Lower leg skin (tissue), 4 donors: ENCODE data around the gene SLC8A1. TPM values are rescaled to one million over a fixed set of nuclear protein-coding genes. Genes with fewer than 3 reads are reported as not detected.

ENCODE experiments used
- DNase-seq, 2 donors: peaks; one replicate each; pipeline ENCODE4 v3.0.0-alpha.2; 2019; ENCODE audit warnings: low spot score in 2 of 2
- H3K4me3 ChIP-seq: fragments of 200-600 bp; sonication (generic); 2 replicates; pipeline ENCODE4 v1.5.1; 2017; ENCODE audit warnings: mild to moderate bottlenecking, low read depth; ENCODE audit not compliant: poor library complexity, severe bottlenecking
- POLR2A ChIP-seq, 2 donors: fragments of 450-650 bp; IDR thresholded peaks; one replicate each; pipeline ENCODE4 v1.6.1; 2016 to 2017; ENCODE audit warnings: antibody characterized with exemption in 2 of 2, mild to moderate bottlenecking in 1 of 2, moderate library complexity in 1 of 2
- WGBS, 2 donors: methylation state at CpG; one replicate each; pipeline ENCODE4 v1.1.5; 2018; 5-methylcytosine and 5-hydroxymethylcytosine counted together
- intact Hi-C: fragments of 100-400 bp; cut with DNase I; formaldehyde crosslinking; loops from one replicate; pipeline ENCODE4 v1.15.0; 2023; ENCODE audit warnings: low total_unique reads
- total RNA-seq, 4 donors: library from RNA; depleted of rRNA; stranded (reverse); fragments of >200 nt; gene quantifications; one replicate each; pipeline ENCODE4 v1.1.0, GENCODE V29; 2016
- TF ChIP-seq, protein P1 (sequence below), 3 donors: fragments of 450-650 bp; IDR thresholded peaks; one replicate each; pipeline ENCODE4 v1.5.1; 2016; ENCODE audit warnings: antibody characterized with exemption in 3 of 3, mild to moderate bottlenecking in 3 of 3, moderate library complexity in 2 of 3

Gene SLC8A1
- total RNA-seq, 4 donors from 2014 or later, result 7.5 to 21.2 (median 13.0) TPM

DNA sequence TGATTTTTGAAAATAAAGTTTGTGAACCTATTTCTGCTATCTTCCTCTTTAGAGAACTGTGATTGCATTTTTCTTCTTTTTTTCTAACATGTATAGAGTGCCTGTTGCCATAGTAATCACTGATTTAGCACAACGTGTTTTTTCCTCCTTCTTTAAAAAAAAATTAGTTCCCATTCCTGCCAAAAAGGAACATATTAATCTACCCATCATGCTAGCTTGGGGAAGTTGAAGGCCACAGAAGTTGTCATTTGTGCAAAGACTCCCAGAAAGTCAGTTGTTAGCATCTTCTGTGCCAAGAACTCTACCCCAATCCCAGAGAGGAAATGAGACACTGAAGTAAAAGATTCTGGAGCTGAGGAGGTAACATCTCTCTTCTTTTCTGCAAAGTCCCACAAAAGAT is 57.3 kb downstream of the SLC8A1 start:
- intact Hi-C loops, result no loop called here
- DNase-seq, result no peak
- no peak for TF ChIP-seq POLR2A (IDR thresholded peaks at IDR 0.05)
- TF ChIP-seq, protein P1, sequence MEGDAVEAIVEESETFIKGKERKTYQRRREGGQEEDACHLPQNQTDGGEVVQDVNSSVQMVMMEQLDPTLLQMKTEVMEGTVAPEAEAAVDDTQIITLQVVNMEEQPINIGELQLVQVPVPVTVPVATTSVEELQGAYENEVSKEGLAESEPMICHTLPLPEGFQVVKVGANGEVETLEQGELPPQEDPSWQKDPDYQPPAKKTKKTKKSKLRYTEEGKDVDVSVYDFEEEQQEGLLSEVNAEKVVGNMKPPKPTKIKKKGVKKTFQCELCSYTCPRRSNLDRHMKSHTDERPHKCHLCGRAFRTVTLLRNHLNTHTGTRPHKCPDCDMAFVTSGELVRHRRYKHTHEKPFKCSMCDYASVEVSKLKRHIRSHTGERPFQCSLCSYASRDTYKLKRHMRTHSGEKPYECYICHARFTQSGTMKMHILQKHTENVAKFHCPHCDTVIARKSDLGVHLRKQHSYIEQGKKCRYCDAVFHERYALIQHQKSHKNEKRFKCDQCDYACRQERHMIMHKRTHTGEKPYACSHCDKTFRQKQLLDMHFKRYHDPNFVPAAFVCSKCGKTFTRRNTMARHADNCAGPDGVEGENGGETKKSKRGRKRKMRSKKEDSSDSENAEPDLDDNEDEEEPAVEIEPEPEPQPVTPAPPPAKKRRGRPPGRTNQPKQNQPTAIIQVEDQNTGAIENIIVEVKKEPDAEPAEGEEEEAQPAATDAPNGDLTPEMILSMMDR (IDR thresholded peaks at IDR 0.05), result no peak
- 23 to 35% methylated on average over 1 of the region's 1 CpG for WGBS, 2 donors
- no peak overlapping the region for H3K4me3 ChIP-seq

DNA sequence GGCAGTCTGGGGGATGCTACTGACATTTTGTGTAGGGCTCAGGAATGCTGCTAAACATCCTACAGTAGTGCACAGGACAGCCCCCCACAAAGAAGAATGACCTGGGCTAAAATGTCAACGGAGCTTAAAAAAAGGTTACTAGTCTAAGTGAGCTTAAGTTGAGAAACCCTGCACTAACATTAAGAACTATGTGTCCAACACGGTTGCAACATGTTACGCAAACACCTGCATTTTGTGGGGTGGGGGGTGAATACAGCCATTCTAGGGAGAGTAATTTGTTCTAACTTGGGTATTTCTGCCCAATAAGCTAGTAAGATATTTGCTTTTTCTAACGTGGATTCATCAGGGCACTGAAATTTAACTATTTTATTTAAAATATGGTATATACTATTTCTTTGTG is 57.9 kb downstream of the SLC8A1 start:
- DNase-seq, result no peak
- WGBS, 2 donors, result 74 to 83% methylated on average over 4 of the region's 4 CpGs
- intact Hi-C loops, result no loop called here
- no peak for TF ChIP-seq POLR2A (IDR thresholded peaks at IDR 0.05)
- TF ChIP-seq, protein P1 (IDR thresholded peaks at IDR 0.05), result no peak
- no peak overlapping the region for H3K4me3 ChIP-seq

DNA sequence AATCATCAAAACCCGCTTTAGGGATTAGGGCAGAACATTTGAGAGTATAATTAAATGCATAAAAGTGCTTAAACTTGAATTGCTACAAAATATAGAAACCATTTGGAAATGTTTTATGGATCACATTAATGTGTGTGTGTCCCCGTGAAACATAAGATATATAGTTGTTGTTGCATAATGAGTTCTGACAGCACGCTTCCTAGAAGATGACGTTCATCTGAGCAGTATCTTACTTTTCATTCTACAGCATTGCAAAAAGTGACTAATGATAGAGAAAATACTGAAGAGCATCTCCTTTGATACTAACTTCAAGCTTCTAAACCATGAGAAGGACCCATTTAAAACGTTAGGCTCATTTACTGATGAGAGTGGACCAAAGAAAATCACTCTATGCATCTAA is 63.7 kb downstream of the SLC8A1 start:
- intact Hi-C loops, result no loop called here
- no peak overlapping the region for H3K4me3 ChIP-seq
- WGBS, 2 donors, result 78 to 79% methylated on average over 5 of the region's 5 CpGs
- TF ChIP-seq, protein P1 (IDR thresholded peaks at IDR 0.05), result no peak
- no peak for TF ChIP-seq POLR2A (IDR thresholded peaks at IDR 0.05)
- DNase-seq, result no peak

DNA sequence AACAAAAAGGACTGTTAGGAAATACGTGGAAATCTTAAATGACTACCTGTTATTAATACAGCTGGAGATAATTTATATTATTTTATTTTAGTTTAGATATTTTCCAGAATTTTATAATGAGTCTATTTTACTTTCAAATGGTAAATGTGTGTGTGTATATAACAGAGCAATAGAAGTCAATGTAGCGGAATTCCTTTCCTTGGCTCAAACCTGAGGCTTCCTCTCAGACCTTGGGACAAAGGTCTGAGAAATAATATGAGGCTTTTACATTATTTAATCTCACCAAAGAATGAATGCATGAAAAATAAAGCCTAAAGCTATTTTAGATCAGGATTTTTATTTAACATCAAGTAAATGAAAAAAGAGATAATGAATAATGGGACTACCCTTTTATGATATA is 65.7 kb downstream of the SLC8A1 start:
- WGBS, 2 donors, result 48 to 67% methylated on average over 2 of the region's 2 CpGs
- no peak overlapping the region for H3K4me3 ChIP-seq
- TF ChIP-seq POLR2A (IDR thresholded peaks at IDR 0.05), result no peak
- TF ChIP-seq, protein P1 (IDR thresholded peaks at IDR 0.05), result no peak
- intact Hi-C loops, result no loop called here
- DNase-seq, result no peak

DNA sequence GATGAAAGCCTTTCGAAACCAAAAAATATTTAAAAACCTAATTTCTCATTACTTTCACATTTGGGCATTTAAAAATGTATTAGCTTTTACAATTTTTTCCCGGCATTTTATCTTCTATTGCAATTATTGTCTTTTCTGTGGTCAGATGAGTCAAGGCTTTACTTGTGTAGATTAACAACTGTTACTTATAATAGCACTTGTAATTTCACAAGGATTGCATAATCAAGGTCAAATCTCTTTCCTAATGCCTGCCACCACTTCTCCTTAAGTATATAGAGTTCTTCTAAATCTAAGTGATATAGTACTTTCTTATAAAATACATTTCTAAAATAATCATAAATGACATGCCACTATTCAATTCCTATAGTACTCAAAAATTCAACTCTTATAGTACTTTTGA is 67.2 kb downstream of the SLC8A1 start:
- 29 to 51% methylated on average over 2 of the region's 2 CpGs for WGBS, 2 donors
- intact Hi-C loops, result no loop called here
- no peak overlapping the region for H3K4me3 ChIP-seq
- TF ChIP-seq POLR2A (IDR thresholded peaks at IDR 0.05), result no peak
- TF ChIP-seq, protein P1 (IDR thresholded peaks at IDR 0.05), result no peak
- no peak for DNase-seq

DNA sequence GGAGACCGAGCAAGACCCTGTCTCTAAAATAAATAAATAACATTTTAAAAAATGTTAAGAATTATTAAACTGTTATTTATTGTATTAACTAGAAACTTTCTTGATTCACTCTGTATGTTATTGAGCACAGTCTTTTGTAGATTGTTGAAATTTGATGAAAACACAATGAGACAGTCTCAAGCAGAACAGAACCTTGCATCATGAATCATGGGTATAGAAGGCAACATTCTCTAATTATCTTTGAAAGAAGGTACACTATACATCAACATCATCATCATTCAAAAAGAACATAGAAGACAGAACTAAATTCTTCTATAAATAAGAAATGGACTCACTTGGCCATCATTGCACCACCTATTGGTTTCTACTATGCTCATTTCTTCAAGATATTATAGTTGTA is 67.7 kb downstream of the SLC8A1 start:
- TF ChIP-seq, protein P1 (IDR thresholded peaks at IDR 0.05), result no peak
- TF ChIP-seq POLR2A (IDR thresholded peaks at IDR 0.05), result no peak
- no peak overlapping the region for H3K4me3 ChIP-seq
- intact Hi-C loops, result no loop called here
- DNase-seq, result no peak
- WGBS, 2 donors, result 97 to 100% methylated on average over 1 of the region's 1 CpG
